ENCODE measurements around the gene TAAR1. TPM values are rescaled to one million over a fixed set of nuclear protein-coding genes. Genes with fewer than 3 reads are reported as not detected.
"Not testable (repeated sequence)": the region's sequence is repeated elsewhere in the genome, so short reads cannot be mapped to it uniquely, and the experiment has no call there.

TAAR1 gene
- total RNA-seq, 1 donor from 2014 or later, result not detected

- ATAC-seq (ENCODE audit: poor library complexity), result no peak
- DNase-seq, result no peak
- intact Hi-C loops (cut with DNase I), result loop anchor here (10.0 kb wide), 1 partner anchor 889 kb away; no protein-coding TSS in a partner anchor
These were observed 7.1 kb upstream of the TAAR1 start for GRCh38 chr6:132666118-132666517.

GRCh38 chr6:132664309-132665034 is 5.5 kb upstream of the TAAR1 start:
- intact Hi-C loops (cut with DNase I), result loop anchor here (10.0 kb wide), 1 partner anchor 890 kb away; no protein-coding TSS in a partner anchor
- no peak for DNase-seq
- ATAC-seq (ENCODE audit: poor library complexity), result no peak

GRCh38 chr6:132663661-132664060 is 4.7 kb upstream of the TAAR1 start:
- DNase-seq (no peak), ATAC-seq (ENCODE audit: poor library complexity) (no peak)
- intact Hi-C loops (cut with DNase I), result loop anchor here (10.0 kb wide), 1 partner anchor 891 kb away; no protein-coding TSS in a partner anchor

- ATAC-seq (ENCODE audit: poor library complexity) (no peak), DNase-seq (no peak)
- intact Hi-C loops (cut with DNase I), result loop anchor here (10.0 kb wide), 1 partner anchor 893 kb away; no protein-coding TSS in a partner anchor
These were observed 2.9 kb upstream of the TAAR1 start for GRCh38 chr6:132661906-132662305.

- DNase-seq (no peak), ATAC-seq (ENCODE audit: poor library complexity) (no peak)
- intact Hi-C loops (cut with DNase I), result no loop called here
These were observed 7.9 kb downstream of the TAAR1 start for GRCh38 chr6:132651062-132651461.

GRCh38 chr6:132650429-132650828 is 8.6 kb downstream of the TAAR1 start:
- intact Hi-C loops (cut with DNase I), result no loop called here
- DNase-seq (no peak), ATAC-seq (ENCODE audit: poor library complexity) (no peak)

- intact Hi-C loops (cut with DNase I), result no loop called here
- no peak for ATAC-seq (ENCODE audit: poor library complexity)
- DNase-seq, result no peak
These were observed 10.2 kb downstream of the TAAR1 start for GRCh38 chr6:132648828-132649227.

- intact Hi-C loops (cut with DNase I), result no loop called here
- DNase-seq (no peak), ATAC-seq (ENCODE audit: poor library complexity) (no peak)
These were observed 10.6 kb downstream of the TAAR1 start for GRCh38 chr6:132648356-132648755.

GRCh38 chr6:132643547-132643946 is 15.4 kb downstream of the TAAR1 start:
- DNase-seq, result no peak
- intact Hi-C loops (cut with DNase I), result no loop called here
- ATAC-seq (ENCODE audit: poor library complexity), result no peak

- intact Hi-C loops (cut with DNase I); ATAC-seq (ENCODE audit: poor library complexity); DNase-seq: not testable (repeated sequence)
These were observed 21.8 kb downstream of the TAAR1 start for GRCh38 chr6:132637135-132637534.

- ATAC-seq (ENCODE audit: poor library complexity); DNase-seq; intact Hi-C loops (cut with DNase I): not testable (repeated sequence)
These were observed 23.1 kb downstream of the TAAR1 start for GRCh38 chr6:132635906-132636305.

GRCh38 chr6:132635288-132635687 is 23.7 kb downstream of the TAAR1 start:
- intact Hi-C loops (cut with DNase I); ATAC-seq (ENCODE audit: poor library complexity); DNase-seq: not testable (repeated sequence)

GRCh38 chr6:132634796-132635195 is 24.2 kb downstream of the TAAR1 start:
- intact Hi-C loops (cut with DNase I), result no loop called here
- DNase-seq, result no peak
- ATAC-seq (ENCODE audit: poor library complexity), result no peak

- no peak for ATAC-seq (ENCODE audit: poor library complexity)
- no peak for DNase-seq
- intact Hi-C loops (cut with DNase I), result no loop called here
These were observed 25.6 kb downstream of the TAAR1 start for GRCh38 chr6:132633362-132633761.

GRCh38 chr6:132624175-132624574 is 34.8 kb downstream of the TAAR1 start, which contains the start of gene TAAR2:
TSS of gene TAAR2 (minus strand) at chr6:132624275. CDS start at chr6:132624275, 0 bp downstream.
- intact Hi-C loops (cut with DNase I), result no loop called here
- DNase-seq (no peak), ATAC-seq (ENCODE audit: poor library complexity) (no peak)

- intact Hi-C loops (cut with DNase I), result no loop called here
- DNase-seq, result no peak
- no peak for ATAC-seq (ENCODE audit: poor library complexity)
These were observed 35.7 kb downstream of the TAAR1 start for GRCh38 chr6:132623106-132623845.

GRCh38 chr6:132616677-132617076 is 42.3 kb downstream of the TAAR1 start:
- DNase-seq, result no peak
- intact Hi-C loops (cut with DNase I), result no loop called here
- no peak for ATAC-seq (ENCODE audit: poor library complexity)

- DNase-seq (no peak), ATAC-seq (ENCODE audit: poor library complexity) (no peak)
- intact Hi-C loops (cut with DNase I), result no loop called here
These were observed 44.4 kb downstream of the TAAR1 start for GRCh38 chr6:132614554-132614953.

- intact Hi-C loops (cut with DNase I), result no loop called here
- no peak for ATAC-seq (ENCODE audit: poor library complexity)
- DNase-seq, result no peak
These were observed 46.4 kb downstream of the TAAR1 start for GRCh38 chr6:132612449-132613108.
